ENCODE results near the gene PREPL. TPM values are rescaled to one million over a fixed set of nuclear protein-coding genes. Genes with fewer than 3 reads are reported as not detected.

Gene PREPL
- total and polyA plus RNA-seq, 9 of the 15 experiments (the other 6 are each of a cell fraction or from before 2014, with no cell fraction given), result 11.6 to 58.9 (median 27.2) TPM

- Histone ChIP-seq H3K4me1 (replicated peaks in 1 of 2; ENCODE audit: control insufficient read depth in 2 of 2, insufficient read depth in 2 of 2, low read length in 2 of 2) (peaks cover 0 to 4% of the 10 kb centered on the region in 2 experiments; a peak in 1 of 5 replicates), H4K20me1 (replicated peaks; ENCODE audit: control insufficient read depth, insufficient read depth, low read length) (no peaks in the 10 kb centered on the region), H3K4me2 (ENCODE audit: insufficient read depth, low read length) (no peak overlapping the region), H3K9me3 (replicated peaks; ENCODE audit: control insufficient read depth, insufficient read depth, low read depth, low read length) (no peaks in the 10 kb centered on the region), H3K79me2 (ENCODE audit: control insufficient read depth, insufficient read depth, low read length) (no peaks in the 10 kb centered on the region), H3K9ac (ENCODE audit: insufficient read depth in 1 of 2, low read depth in 2 of 2, low read length in 2 of 2) (no peak overlapping the region), H3K4me3 (no peak overlapping the region), H3K36me3 (ENCODE audit: control insufficient read depth, insufficient read depth, low read length) (no peaks in the 10 kb centered on the region), H2AFZ (ENCODE audit: low read depth, low read length) (no peak overlapping the region), H3K9me1 (ENCODE audit: control insufficient read depth, insufficient read depth, low read length) (no peaks in the 10 kb centered on the region), H3K27me3 (ENCODE audit: control insufficient read depth in 2 of 2, insufficient read depth in 2 of 2, low read length in 2 of 2) (no peaks in the 10 kb centered on the region), H3K27ac (ENCODE audit: extremely low read depth, low read depth, low read length) (no peak overlapping the region)
- intact Hi-C loops (cut with micrococcal nuclease) (no loop called here), in situ Hi-C loops (cut with MboI) (no loop called here)
- ChIA-PET POLR2A (interaction anchor here (1.9 kb wide), 1 partner anchor 14 kb away, joined by 6 read pairs; no protein-coding TSS in a partner anchor), CTCF (ENCODE audit: low intra/inter-chr PET ratio) (no interaction called here)
- no TSS peak for BruUV-seq (replicated peaks)
- peak in 1 of 4 experiments; percentile 6 for DNase-seq (ENCODE audit: extremely low read depth in 1 of 4, low spot score in 3 of 4)
- 19% methylated on average over 7 of the region's 7 CpGs for WGBS (ENCODE audit: insufficient coverage, low coverage, missing lambda C conversion rate)
- no peak for ATAC-seq
- peak; percentile 40 for FAIRE-seq
- TF ChIP-seq THAP7 (CRISPR knock-in tag; IDR thresholded peaks at IDR 0.05) (no peak), ZNF644 (tag; IDR thresholded peaks at IDR 0.05; ENCODE audit: low read depth) (no peak), JUND (IDR thresholded peaks at IDR 0.05; ENCODE audit: borderline replicate concordance, low read depth, low read length) (peak; percentile 65; the same call in 1 of the 2 replicates), JUND (tag; IDR thresholded peaks at IDR 0.05; ENCODE audit: borderline replicate concordance, low read depth, low read length) (peak; percentile 83), NR4A1 (CRISPR knock-in tag; IDR thresholded peaks at IDR 0.05) (no peak), NR4A1 (tag; IDR thresholded peaks at IDR 0.05) (no peak), TEAD4 (IDR thresholded peaks at IDR 0.05; ENCODE audit: low read length) (0 out of 2 replicates have a peak, but pooled peaks have one; percentile 21), TEAD4 (CRISPR knock-in tag; IDR thresholded peaks at IDR 0.05; ENCODE audit: borderline replicate concordance) (no peak)
- TF ChIP-seq, protein P1, sequence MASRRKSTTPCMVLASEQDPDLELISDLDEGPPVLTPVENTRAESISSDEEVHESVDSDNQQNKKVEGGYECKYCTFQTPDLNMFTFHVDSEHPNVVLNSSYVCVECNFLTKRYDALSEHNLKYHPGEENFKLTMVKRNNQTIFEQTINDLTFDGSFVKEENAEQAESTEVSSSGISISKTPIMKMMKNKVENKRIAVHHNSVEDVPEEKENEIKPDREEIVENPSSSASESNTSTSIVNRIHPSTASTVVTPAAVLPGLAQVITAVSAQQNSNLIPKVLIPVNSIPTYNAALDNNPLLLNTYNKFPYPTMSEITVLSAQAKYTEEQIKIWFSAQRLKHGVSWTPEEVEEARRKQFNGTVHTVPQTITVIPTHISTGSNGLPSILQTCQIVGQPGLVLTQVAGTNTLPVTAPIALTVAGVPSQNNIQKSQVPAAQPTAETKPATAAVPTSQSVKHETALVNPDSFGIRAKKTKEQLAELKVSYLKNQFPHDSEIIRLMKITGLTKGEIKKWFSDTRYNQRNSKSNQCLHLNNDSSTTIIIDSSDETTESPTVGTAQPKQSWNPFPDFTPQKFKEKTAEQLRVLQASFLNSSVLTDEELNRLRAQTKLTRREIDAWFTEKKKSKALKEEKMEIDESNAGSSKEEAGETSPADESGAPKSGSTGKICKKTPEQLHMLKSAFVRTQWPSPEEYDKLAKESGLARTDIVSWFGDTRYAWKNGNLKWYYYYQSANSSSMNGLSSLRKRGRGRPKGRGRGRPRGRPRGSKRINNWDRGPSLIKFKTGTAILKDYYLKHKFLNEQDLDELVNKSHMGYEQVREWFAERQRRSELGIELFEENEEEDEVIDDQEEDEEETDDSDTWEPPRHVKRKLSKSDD (conservative IDR thresholded peaks at IDR 0.05; ENCODE audit: low read length), result no peak
- TF ChIP-seq, protein P2, sequence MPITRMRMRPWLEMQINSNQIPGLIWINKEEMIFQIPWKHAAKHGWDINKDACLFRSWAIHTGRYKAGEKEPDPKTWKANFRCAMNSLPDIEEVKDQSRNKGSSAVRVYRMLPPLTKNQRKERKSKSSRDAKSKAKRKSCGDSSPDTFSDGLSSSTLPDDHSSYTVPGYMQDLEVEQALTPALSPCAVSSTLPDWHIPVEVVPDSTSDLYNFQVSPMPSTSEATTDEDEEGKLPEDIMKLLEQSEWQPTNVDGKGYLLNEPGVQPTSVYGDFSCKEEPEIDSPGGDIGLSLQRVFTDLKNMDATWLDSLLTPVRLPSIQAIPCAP (CRISPR knock-in tag; IDR thresholded peaks at IDR 0.05; ENCODE audit: borderline replicate concordance), result no peak
- TF ChIP-seq, protein P3, sequence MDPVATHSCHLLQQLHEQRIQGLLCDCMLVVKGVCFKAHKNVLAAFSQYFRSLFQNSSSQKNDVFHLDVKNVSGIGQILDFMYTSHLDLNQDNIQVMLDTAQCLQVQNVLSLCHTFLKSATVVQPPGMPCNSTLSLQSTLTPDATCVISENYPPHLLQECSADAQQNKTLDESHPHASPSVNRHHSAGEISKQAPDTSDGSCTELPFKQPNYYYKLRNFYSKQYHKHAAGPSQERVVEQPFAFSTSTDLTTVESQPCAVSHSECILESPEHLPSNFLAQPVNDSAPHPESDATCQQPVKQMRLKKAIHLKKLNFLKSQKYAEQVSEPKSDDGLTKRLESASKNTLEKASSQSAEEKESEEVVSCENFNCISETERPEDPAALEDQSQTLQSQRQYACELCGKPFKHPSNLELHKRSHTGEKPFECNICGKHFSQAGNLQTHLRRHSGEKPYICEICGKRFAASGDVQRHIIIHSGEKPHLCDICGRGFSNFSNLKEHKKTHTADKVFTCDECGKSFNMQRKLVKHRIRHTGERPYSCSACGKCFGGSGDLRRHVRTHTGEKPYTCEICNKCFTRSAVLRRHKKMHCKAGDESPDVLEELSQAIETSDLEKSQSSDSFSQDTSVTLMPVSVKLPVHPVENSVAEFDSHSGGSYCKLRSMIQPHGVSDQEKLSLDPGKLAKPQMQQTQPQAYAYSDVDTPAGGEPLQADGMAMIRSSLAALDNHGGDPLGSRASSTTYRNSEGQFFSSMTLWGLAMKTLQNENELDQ (CRISPR knock-in tag; IDR thresholded peaks at IDR 0.05; ENCODE audit: borderline replicate concordance), result no peak
- TF ChIP-seq, protein P4, sequence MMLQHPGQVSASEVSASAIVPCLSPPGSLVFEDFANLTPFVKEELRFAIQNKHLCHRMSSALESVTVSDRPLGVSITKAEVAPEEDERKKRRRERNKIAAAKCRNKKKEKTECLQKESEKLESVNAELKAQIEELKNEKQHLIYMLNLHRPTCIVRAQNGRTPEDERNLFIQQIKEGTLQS (IDR thresholded peaks at IDR 0.05), result peak; percentile 89
- TF ChIP-seq, protein P4 (CRISPR knock-in tag; conservative IDR thresholded peaks at IDR 0.05), result no peak
Measured at GRCh38 chr2:44267796-44268648, 93.3 kb downstream of the PREPL start.

All from K562 (cell line).